OCI-LY7 (cell line): ENCODE results near the gene CHML. TPM values are rescaled to one million over a fixed set of nuclear protein-coding genes. Genes with fewer than 3 reads are reported as not detected.

Source experiments
- BruUV-seq: library from RNA; stranded (reverse); fragments of 400-500 nt; replicated peaks from 2 replicates; lab custom pipeline; 2021; lab: Mats Ljungman, UMichigan
- CTCF ChIA-PET: fragments of 300-600 bp; sonication (Branson Sonifier 250); formaldehyde crosslinking; loops from one replicate; lab custom pipeline; 2022; ENCODE audit warnings: antibody characterized with exemption; ENCODE audit not compliant: unreplicated experiment; lab: Charles Lee
- POLR2A ChIA-PET: fragments of 300-600 bp; sonication (Branson Sonifier 250); formaldehyde crosslinking; loops from one replicate; lab custom pipeline; 2022; ENCODE audit warnings: antibody characterized with exemption; lab: Charles Lee
- DNase-seq: peaks from one replicate; pipeline ENCODE4 v3.0.0-alpha.2; 2015; ENCODE audit warnings: low spot score
- H2AFZ ChIP-seq: fragments of 200-600 bp; sonication (generic), shearing (Covaris generic); 2 replicates; pipeline ENCODE4 v1.6.1; 2014; ENCODE audit warnings: mild to moderate bottlenecking, antibody characterized with exemption, low read length, moderate library complexity
- H3K27ac ChIP-seq: fragments of 200-600 bp; sonication (generic); 2 replicates; pipeline ENCODE4 v1.5.1; 2014; ENCODE audit warnings: mixed run types, low read depth, mild to moderate bottlenecking, moderate library complexity, low read length, inconsistent platforms; ENCODE audit not compliant: poor library complexity, severe bottlenecking
- H3K36me3 ChIP-seq: fragments of 200-600 bp; sonication (generic); 2 replicates; pipeline ENCODE4 v1.6.1; 2014; ENCODE audit warnings: mild to moderate bottlenecking, antibody characterized with exemption, low read length, moderate library complexity, mixed read lengths; ENCODE audit not compliant: insufficient read depth
- H3K4me1 ChIP-seq: fragments of 200-600 bp; sonication (generic); 2 replicates; pipeline ENCODE4 v1.5.1; 2014; ENCODE audit warnings: mild to moderate bottlenecking, low read length; ENCODE audit not compliant: insufficient read depth, poor library complexity, severe bottlenecking
- H3K4me2 ChIP-seq: fragments of 200-600 bp; sonication (generic); 2 replicates; pipeline ENCODE4 v1.6.1; 2014; ENCODE audit warnings: mild to moderate bottlenecking, low read length
- H3K4me3 ChIP-seq: fragments of 200-600 bp; sonication (generic); 2 replicates; pipeline ENCODE4 v1.5.1; 2014; ENCODE audit warnings: mild to moderate bottlenecking, low read depth, low read length; ENCODE audit not compliant: poor library complexity, severe bottlenecking
- H3K79me2 ChIP-seq: fragments of 200-600 bp; sonication (generic); 2 replicates; pipeline ENCODE4 v1.6.1; 2016; ENCODE audit warnings: low read depth, mild to moderate bottlenecking, low read length, moderate library complexity, mixed read lengths; ENCODE audit not compliant: insufficient read depth
- H3K9me2 ChIP-seq: fragments of 200-600 bp; sonication (generic); 2 replicates; pipeline ENCODE4 v1.6.1; 2016; ENCODE audit warnings: mild to moderate bottlenecking, low read length, mixed read lengths; ENCODE audit not compliant: insufficient read depth
- H3K9me3 ChIP-seq: fragments of 200-600 bp; sonication (generic); 2 replicates; pipeline ENCODE4 v1.6.1; 2014; ENCODE audit warnings: mild to moderate bottlenecking, mixed run types, low read length, mixed read lengths
- H4K20me1 ChIP-seq: fragments of 200-600 bp; sonication (generic); 2 replicates; pipeline ENCODE4 v1.6.1; 2014; ENCODE audit warnings: mild to moderate bottlenecking, antibody characterized with exemption, low read length, moderate library complexity, mixed read lengths; ENCODE audit not compliant: insufficient read depth
- EZH2phosphoT487 ChIP-seq: fragments of 200-600 bp; sonication (generic); IDR thresholded peaks from 2 replicates; pipeline ENCODE4 v1.6.1; 2018; ENCODE audit warnings: low read depth, borderline replicate concordance, mild to moderate bottlenecking, mixed run types, antibody characterized with exemption, low read length, moderate library complexity, mixed read lengths
- intact Hi-C: fragments of 100-400 bp; cut with micrococcal nuclease; formaldehyde crosslinking; loops from one replicate; pipeline ENCODE4 v1.10.0; 2022; ENCODE audit not compliant: unreplicated experiment
- total RNA-seq, 2 experiments: library from RNA; depleted of rRNA in 1 of 2; stranded (reverse); fragments of >200 nt in 1 of 2; shearing (Covaris generic) in 1 of 2; gene quantifications; 2 replicates each; pipeline ENCODE4 v1.2.3, GENCODE V29; 2014 to 2022
- TF ChIP-seq, protein P1 (sequence below): fragments of 200-600 bp; sonication (generic); conservative IDR thresholded peaks from 2 replicates; pipeline ENCODE4 v1.5.1; 2014; ENCODE audit warnings: mild to moderate bottlenecking, antibody characterized with exemption, low read length, moderate library complexity, mixed read lengths

CHML gene
- total RNA-seq, 2 experiments from 2014 or later = 10.7 to 22.6 TPM

DNA sequence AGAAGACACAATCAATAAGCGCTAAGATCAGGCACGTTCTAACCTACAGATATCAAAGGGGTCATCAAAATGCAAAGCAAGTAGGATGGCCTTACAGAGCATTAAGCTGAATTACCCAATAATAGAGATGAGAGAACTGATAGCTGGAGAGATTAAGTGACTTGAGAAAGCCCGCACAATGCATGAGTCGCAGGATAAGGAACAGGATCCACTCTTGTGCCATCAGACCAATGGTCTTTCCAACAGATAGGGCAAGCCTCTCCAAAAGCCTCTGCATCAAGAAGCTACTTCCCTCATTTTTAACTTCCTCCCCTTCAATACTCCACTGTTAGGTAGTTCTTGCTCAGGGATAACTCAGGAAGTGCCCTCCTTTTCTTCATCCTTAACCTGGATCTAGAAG is 2.6 kb downstream of the CHML start:
- BruUV-seq = no TSS peak
- intact Hi-C loops = no loop called here
- Histone ChIP-seq H3K4me2 (peak overlapping the region; percentile 93), H3K27ac (no peak overlapping the region), H2AFZ (no peak overlapping the region), H4K20me1 (no peaks in the 10 kb centered on the region), H3K79me2 (peaks cover 16% of the 10 kb centered on the region; the same call in 1 of the 2 replicates), H3K9me3 (no peaks in the 10 kb centered on the region), H3K4me3 (no peak overlapping the region), H3K36me3 (peaks cover 26% of the 10 kb centered on the region), H3K9me2 (no peaks in the 10 kb centered on the region), H3K4me1 (peaks cover 37% of the 10 kb centered on the region)
- TF ChIP-seq, protein P1, sequence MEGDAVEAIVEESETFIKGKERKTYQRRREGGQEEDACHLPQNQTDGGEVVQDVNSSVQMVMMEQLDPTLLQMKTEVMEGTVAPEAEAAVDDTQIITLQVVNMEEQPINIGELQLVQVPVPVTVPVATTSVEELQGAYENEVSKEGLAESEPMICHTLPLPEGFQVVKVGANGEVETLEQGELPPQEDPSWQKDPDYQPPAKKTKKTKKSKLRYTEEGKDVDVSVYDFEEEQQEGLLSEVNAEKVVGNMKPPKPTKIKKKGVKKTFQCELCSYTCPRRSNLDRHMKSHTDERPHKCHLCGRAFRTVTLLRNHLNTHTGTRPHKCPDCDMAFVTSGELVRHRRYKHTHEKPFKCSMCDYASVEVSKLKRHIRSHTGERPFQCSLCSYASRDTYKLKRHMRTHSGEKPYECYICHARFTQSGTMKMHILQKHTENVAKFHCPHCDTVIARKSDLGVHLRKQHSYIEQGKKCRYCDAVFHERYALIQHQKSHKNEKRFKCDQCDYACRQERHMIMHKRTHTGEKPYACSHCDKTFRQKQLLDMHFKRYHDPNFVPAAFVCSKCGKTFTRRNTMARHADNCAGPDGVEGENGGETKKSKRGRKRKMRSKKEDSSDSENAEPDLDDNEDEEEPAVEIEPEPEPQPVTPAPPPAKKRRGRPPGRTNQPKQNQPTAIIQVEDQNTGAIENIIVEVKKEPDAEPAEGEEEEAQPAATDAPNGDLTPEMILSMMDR = no peak
- TF ChIP-seq EZH2phosphoT487 = no peak
- no peak for DNase-seq
- ChIA-PET POLR2A (interaction anchor here (2.8 kb wide), 1 partner anchor 10 kb away, joined by 8 read pairs; no protein-coding TSS in a partner anchor), CTCF (no interaction called here)

DNA sequence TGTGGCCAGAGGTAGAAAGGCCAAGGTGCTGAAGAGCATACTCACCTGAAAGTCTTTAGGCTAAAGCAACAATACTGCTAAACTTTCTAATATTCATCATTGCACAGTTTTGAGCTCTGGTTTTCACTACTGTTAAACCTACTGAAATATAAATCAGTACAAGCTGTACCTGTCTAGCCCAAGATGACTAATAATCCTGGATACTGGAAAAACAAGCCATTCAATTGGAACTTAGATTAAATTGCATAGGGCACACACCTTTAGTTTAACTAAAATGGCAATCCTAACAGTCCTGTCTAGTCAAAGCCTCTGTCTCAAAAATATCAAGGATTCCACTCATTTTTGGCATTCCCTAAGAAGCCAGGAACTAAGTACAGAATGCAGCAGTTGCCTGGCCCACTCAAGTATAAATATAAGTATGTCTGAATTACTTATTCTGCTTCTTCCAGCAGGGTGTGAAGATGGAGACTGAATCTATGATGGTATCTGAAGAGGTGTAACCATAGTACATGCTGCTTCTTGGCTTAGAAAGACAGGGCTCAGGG is 3.1 kb downstream of the CHML start:
- ChIA-PET POLR2A (interaction anchor here (2.8 kb wide), 1 partner anchor 10 kb away, joined by 8 read pairs; no protein-coding TSS in a partner anchor), CTCF (no interaction called here)
- BruUV-seq = no TSS peak
- DNase-seq = no peak
- no peak overlapping the region for H3K4me3 ChIP-seq
- H3K9me3 ChIP-seq = no peaks in the 10 kb centered on the region
- H3K9me2 ChIP-seq = no peaks in the 10 kb centered on the region
- H2AFZ ChIP-seq = no peak overlapping the region
- no peaks in the 10 kb centered on the region for H4K20me1 ChIP-seq
- no peak for TF ChIP-seq EZH2phosphoT487
- TF ChIP-seq, protein P1 = no peak
- intact Hi-C loops = no loop called here
- H3K79me2 ChIP-seq = peaks cover 16% of the 10 kb centered on the region; the same call in 1 of the 2 replicates
- peaks cover 37% of the 10 kb centered on the region for H3K4me1 ChIP-seq
- H3K36me3 ChIP-seq = peaks cover 31% of the 10 kb centered on the region
- peak overlapping the region; percentile 93; the same call in 1 of the 2 replicates for H3K4me2 ChIP-seq
- H3K27ac ChIP-seq = no peak overlapping the region

DNA sequence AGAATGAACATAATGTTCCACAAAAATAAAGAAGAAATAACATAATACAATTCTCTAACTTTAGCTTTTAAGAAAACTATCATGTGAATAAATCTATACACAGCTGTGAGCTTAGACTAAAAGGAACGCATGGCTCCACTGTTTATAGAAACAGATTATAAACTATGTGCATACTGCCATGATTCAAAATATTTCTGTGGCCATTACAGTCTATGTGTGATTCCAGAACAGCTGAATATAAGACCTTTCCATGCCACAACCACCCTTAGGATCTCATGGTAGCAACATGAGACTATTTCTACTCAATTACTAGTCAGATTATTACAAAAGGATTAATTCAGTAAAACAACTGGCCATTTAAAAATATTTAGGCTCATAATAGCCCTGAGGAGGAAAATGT is 3.9 kb downstream of the CHML start:
- Histone ChIP-seq H4K20me1 (no peaks in the 10 kb centered on the region), H3K4me1 (peaks cover 37% of the 10 kb centered on the region), H3K36me3 (peaks cover 32% of the 10 kb centered on the region), H3K4me3 (peak overlapping the region; percentile 17), H3K9me2 (no peaks in the 10 kb centered on the region), H3K4me2 (peak overlapping the region; percentile 52), H3K27ac (no peak overlapping the region), H3K79me2 (peaks cover 16% of the 10 kb centered on the region; the same call in 1 of the 2 replicates), H2AFZ (no peak overlapping the region), H3K9me3 (no peaks in the 10 kb centered on the region)
- ChIA-PET CTCF (interaction anchor here (1.1 kb wide), 1 partner anchor 25 kb away, joined by 4 read pairs; no protein-coding TSS in a partner anchor), POLR2A (interaction anchor here (1.0 to 1.4 kb wide), 4 partner anchors 9 to 102 kb away, joined by 3 to 4 read pairs (median 3); no protein-coding TSS in a partner anchor)
- no peak for TF ChIP-seq EZH2phosphoT487
- TF ChIP-seq, protein P1 = no peak
- intact Hi-C loops = no loop called here
- no peak for DNase-seq
- BruUV-seq = no TSS peak
